HepG2 (cell line): Measurements from ENCODE around the gene SMURF2. TPM values are rescaled to one million over a fixed set of nuclear protein-coding genes. Genes with fewer than 3 reads are reported as not detected.

Experiments used
- ATF7-NPFF ChIP-seq: sonication (generic); formaldehyde crosslinking; IDR thresholded peaks from 2 replicates; pipeline ENCODE4 v1.8.1; 2023; ENCODE audit warnings: mild to moderate bottlenecking, low read depth, missing genetic modification reagents, moderate library complexity
- CEBPB ChIP-seq: IDR thresholded peaks from 2 replicates; pipeline ENCODE4 v1.6.1; 2011; ENCODE audit warnings: low read depth, low read length, improper control_type of control experiment, borderline replicate concordance
- FIP1L1 ChIP-seq: fragments of 200-400 bp; formaldehyde crosslinking; IDR thresholded peaks from 2 replicates; pipeline ENCODE4 v1.6.1; 2018; ENCODE audit warnings: low read depth, mild to moderate bottlenecking, low read length, moderate library complexity, borderline replicate concordance; ENCODE audit not compliant: insufficient read depth
- KDM3A ChIP-seq: IDR thresholded peaks from 2 replicates; pipeline ENCODE4 v1.6.1; 2018; ENCODE audit warnings: low read depth, missing compliant biosample characterization
- NCOR1 ChIP-seq: fragments of 200-600 bp; sonication (generic); IDR thresholded peaks from 2 replicates; pipeline ENCODE4 v1.7.0; 2017; ENCODE audit warnings: antibody characterized with exemption, low read length, borderline replicate concordance
- POLR2G ChIP-seq: fragments of 200-400 bp; formaldehyde crosslinking; IDR thresholded peaks from 2 replicates; pipeline ENCODE4 v1.6.1; 2018; ENCODE audit warnings: mild to moderate bottlenecking, low read depth, low read length, moderate library complexity
- SOX13 ChIP-seq, 3 experiments: fragments of 450-650 bp in 1 of 3; sonication (generic) in 1 of 3; formaldehyde crosslinking in 1 of 3; IDR thresholded peaks in 2 of 3; conservative IDR thresholded peaks in 1 of 3; 2 replicates each; pipeline versions ENCODE4 v1.5.0 to v1.6.1; 2016 to 2020; ENCODE audit warnings: antibody characterized with exemption in 1 of 3, mild to moderate bottlenecking in 1 of 3, missing compliant biosample characterization in 1 of 3, missing genetic modification reagents in 1 of 3, moderate library complexity in 1 of 3
- SP4 ChIP-seq: sonication (generic); formaldehyde crosslinking; IDR thresholded peaks from 2 replicates; pipeline ENCODE4 v1.8.1; 2023; ENCODE audit warnings: mild to moderate bottlenecking, missing genetic modification reagents
- TAF1 ChIP-seq: sonication (generic); formaldehyde crosslinking; IDR thresholded peaks from 2 replicates; pipeline ENCODE4 v1.4.0; 2020; ENCODE audit warnings: missing genetic modification reagents
- U2AF2 ChIP-seq: fragments of 200-400 bp; formaldehyde crosslinking; IDR thresholded peaks from 2 replicates; pipeline ENCODE4 v1.6.1; 2017; ENCODE audit warnings: low read depth, mild to moderate bottlenecking, low read length
- ZBTB49 ChIP-seq: sonication (generic); formaldehyde crosslinking; IDR thresholded peaks from 2 replicates; pipeline ENCODE4 v1.4.0; 2020; ENCODE audit warnings: missing genetic modification reagents, borderline replicate concordance
- ZFP62 ChIP-seq: sonication (generic); formaldehyde crosslinking; IDR thresholded peaks from 2 replicates; pipeline ENCODE4 v1.4.0; 2020; ENCODE audit warnings: missing genetic modification reagents
- ZGPAT ChIP-seq: IDR thresholded peaks from 2 replicates; pipeline ENCODE4 v1.6.1; 2016; ENCODE audit warnings: mild to moderate bottlenecking
- ZNF780A ChIP-seq: sonication (generic); formaldehyde crosslinking; IDR thresholded peaks from 2 replicates; pipeline ENCODE4 v1.8.0; 2022; ENCODE audit warnings: mild to moderate bottlenecking, missing genetic modification reagents, moderate library complexity
- ZNF883 ChIP-seq: sonication (generic); formaldehyde crosslinking; IDR thresholded peaks from 2 replicates; pipeline ENCODE4 v1.5.1; 2020; ENCODE audit warnings: mild to moderate bottlenecking, missing genetic modification reagents; ENCODE audit errors: not compliant biosample characterization
- ZSCAN20 ChIP-seq: sonication (generic); formaldehyde crosslinking; IDR thresholded peaks from 2 replicates; pipeline ENCODE4 v1.4.0; 2020; ENCODE audit warnings: missing genetic modification reagents, mild to moderate bottlenecking, borderline replicate concordance
- ZSCAN30 ChIP-seq: sonication (generic); formaldehyde crosslinking; IDR thresholded peaks from 2 replicates; pipeline ENCODE4 v1.5.0; 2020; ENCODE audit warnings: mild to moderate bottlenecking, missing genetic modification reagents
- polyA plus RNA-seq, 8 experiments: library from polyadenylated mRNA; depleted of rRNA in 3 of 8; stranded (reverse) in 7 of 8; unstranded in 1 of 8; fragments of >200 nt; fragmentation: Illumina TruSeq in 4 of 8; extraction: Trizol in 4 of 8; gene quantifications; 2 replicates each; pipeline versions ENCODE4 v1.2.1 to v1.2.3, GENCODE V29; 2011 to 2016; ENCODE audit warnings: low read depth in 4 of 8, missing spikeins in 1 of 8, mixed read lengths in 1 of 8; ENCODE audit not compliant: insufficient read depth in 1 of 8
- total RNA-seq, 5 experiments: library from RNA; depleted of rRNA; stranded (reverse); fragments of >200 nt; fragmentation: Illumina TruSeq; extraction: Trizol; gene quantifications; 2 replicates each; pipeline ENCODE4 v1.2.3, GENCODE V29; 2016; ENCODE audit warnings: low read depth in 1 of 5
- TF ChIP-seq, protein P1 (sequence below): sonication (generic); formaldehyde crosslinking; IDR thresholded peaks from 2 replicates; pipeline ENCODE4 v1.9.0; 2021; ENCODE audit warnings: missing genetic modification reagents, borderline replicate concordance
- TF ChIP-seq, protein P2 (sequence below): sonication (generic); formaldehyde crosslinking; IDR thresholded peaks from 2 replicates; pipeline ENCODE4 v1.4.0; 2020; ENCODE audit warnings: missing genetic modification reagents
- TF ChIP-seq, protein P3 (sequence below): sonication (generic); formaldehyde crosslinking; IDR thresholded peaks from 2 replicates; pipeline ENCODE4; 2020; ENCODE audit warnings: missing genetic modification reagents, mild to moderate bottlenecking, borderline replicate concordance

SMURF2 gene
- total and polyA plus RNA-seq, 2 of the 13 experiments (the other 11 are each of a cell fraction or from before 2014, with no cell fraction given), result 14.9 to 24.3 TPM

DNA sequence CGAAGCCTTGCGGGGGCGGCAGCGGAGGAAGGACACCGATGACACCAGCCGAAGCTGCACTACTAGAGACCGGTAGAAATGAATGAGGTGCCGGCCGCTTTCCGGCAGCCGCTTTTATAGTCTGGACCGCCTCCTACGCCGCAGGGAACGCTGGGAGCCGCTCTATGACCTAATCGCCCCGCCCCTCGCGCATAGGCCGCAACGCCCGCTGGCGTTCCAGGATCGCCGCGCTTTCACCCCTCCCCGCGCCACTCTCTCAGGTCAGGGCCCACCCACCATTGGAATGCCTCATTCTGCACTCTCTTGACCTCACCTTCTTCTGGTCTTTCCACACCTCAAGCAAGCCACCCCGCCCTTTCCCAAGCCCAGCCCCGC, 155.9 kb downstream of the SMURF2 start, which contains the start of gene DDX5 (continued):
- TF ChIP-seq ZBTB49 (CRISPR knock-in tag), result 0 out of 2 replicates have a peak, but pooled peaks have one; percentile 39
- TF ChIP-seq, protein P1, sequence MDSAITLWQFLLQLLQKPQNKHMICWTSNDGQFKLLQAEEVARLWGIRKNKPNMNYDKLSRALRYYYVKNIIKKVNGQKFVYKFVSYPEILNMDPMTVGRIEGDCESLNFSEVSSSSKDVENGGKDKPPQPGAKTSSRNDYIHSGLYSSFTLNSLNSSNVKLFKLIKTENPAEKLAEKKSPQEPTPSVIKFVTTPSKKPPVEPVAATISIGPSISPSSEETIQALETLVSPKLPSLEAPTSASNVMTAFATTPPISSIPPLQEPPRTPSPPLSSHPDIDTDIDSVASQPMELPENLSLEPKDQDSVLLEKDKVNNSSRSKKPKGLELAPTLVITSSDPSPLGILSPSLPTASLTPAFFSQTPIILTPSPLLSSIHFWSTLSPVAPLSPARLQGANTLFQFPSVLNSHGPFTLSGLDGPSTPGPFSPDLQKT (CRISPR knock-in tag), result no peak
- TF ChIP-seq, protein P2, sequence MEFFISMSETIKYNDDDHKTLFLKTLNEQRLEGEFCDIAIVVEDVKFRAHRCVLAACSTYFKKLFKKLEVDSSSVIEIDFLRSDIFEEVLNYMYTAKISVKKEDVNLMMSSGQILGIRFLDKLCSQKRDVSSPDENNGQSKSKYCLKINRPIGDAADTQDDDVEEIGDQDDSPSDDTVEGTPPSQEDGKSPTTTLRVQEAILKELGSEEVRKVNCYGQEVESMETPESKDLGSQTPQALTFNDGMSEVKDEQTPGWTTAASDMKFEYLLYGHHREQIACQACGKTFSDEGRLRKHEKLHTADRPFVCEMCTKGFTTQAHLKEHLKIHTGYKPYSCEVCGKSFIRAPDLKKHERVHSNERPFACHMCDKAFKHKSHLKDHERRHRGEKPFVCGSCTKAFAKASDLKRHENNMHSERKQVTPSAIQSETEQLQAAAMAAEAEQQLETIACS, result no peak; the same call in 1 of the 2 replicates
- TF ChIP-seq TAF1, result peak; percentile 89
- TF ChIP-seq ZFP62 (CRISPR knock-in tag), result peak; percentile 71; the same call in 1 of the 2 replicates
- peak; percentile 51; the same call in 1 of the 2 replicates for TF ChIP-seq CEBPB
- no peak for TF ChIP-seq NCOR1
- TF ChIP-seq ZGPAT (CRISPR knock-in tag), result no peak
- no peak for TF ChIP-seq U2AF2
- TF ChIP-seq ZNF780A, result peak; percentile 75; the same call in 1 of the 2 replicates
- TF ChIP-seq KDM3A (CRISPR knock-in tag), result no peak
- TF ChIP-seq SP4 (CRISPR knock-in tag), result peak; percentile 88
- TF ChIP-seq, protein P3, sequence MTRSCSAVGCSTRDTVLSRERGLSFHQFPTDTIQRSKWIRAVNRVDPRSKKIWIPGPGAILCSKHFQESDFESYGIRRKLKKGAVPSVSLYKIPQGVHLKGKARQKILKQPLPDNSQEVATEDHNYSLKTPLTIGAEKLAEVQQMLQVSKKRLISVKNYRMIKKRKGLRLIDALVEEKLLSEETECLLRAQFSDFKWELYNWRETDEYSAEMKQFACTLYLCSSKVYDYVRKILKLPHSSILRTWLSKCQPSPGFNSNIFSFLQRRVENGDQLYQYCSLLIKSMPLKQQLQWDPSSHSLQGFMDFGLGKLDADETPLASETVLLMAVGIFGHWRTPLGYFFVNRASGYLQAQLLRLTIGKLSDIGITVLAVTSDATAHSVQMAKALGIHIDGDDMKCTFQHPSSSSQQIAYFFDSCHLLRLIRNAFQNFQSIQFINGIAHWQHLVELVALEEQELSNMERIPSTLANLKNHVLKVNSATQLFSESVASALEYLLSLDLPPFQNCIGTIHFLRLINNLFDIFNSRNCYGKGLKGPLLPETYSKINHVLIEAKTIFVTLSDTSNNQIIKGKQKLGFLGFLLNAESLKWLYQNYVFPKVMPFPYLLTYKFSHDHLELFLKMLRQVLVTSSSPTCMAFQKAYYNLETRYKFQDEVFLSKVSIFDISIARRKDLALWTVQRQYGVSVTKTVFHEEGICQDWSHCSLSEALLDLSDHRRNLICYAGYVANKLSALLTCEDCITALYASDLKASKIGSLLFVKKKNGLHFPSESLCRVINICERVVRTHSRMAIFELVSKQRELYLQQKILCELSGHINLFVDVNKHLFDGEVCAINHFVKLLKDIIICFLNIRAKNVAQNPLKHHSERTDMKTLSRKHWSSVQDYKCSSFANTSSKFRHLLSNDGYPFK (CRISPR knock-in tag), result no peak
- TF ChIP-seq ZSCAN30, result peak; percentile 64; the same call in 1 of the 2 replicates
- TF ChIP-seq POLR2G, result peak; percentile 98
- no peak for TF ChIP-seq ZNF883 (CRISPR knock-in tag)
- TF ChIP-seq FIP1L1, result peak; percentile 24; the same call in 1 of the 2 replicates
- TF ChIP-seq ZSCAN20, result 0 out of 2 replicates have a peak, but pooled peaks have one; percentile 18
- 0 out of 2 replicates have a peak, but pooled peaks have one; percentile 8 for TF ChIP-seq SOX13 (IDR thresholded peaks at IDR 0.05)
- 0 out of 4 replicates have a peak, but pooled peaks of 1 of the 2 experiments have one; percentile 15 for TF ChIP-seq SOX13 (CRISPR knock-in tag; conservative IDR thresholded peaks at IDR 0.05 in 1 of 2, IDR thresholded peaks at IDR 0.05 in 1 of 2)
- TF ChIP-seq ATF7-NPFF, result peak; percentile 26
